ENCODE results near the gene ZFYVE21.

The ZFYVE21 gene

DNA sequence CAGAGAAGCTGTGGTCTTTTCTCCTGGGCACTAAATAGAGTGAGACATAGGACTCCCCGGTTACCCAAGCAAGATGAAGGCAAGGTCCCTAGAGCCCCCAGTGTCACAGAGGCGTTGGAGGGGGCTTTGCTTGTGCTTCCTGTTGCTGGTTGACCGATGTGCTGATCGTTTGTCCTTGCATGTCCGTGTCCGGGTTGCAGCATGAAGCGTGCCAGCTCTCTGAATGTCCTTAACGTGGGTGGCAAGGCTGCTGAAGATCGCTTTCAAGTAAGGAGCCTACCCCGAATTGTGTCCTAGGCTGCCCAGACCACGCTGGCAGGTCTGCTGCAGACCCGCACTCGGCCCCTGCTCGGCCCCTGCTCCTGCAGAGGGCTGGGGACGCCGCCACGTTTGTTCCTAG, 23.5 kb upstream of the ZFYVE21 start:
- peak; percentile 37 for DNase-seq (ENCODE audit: low spot score)
- TF ChIP-seq, protein P1, sequence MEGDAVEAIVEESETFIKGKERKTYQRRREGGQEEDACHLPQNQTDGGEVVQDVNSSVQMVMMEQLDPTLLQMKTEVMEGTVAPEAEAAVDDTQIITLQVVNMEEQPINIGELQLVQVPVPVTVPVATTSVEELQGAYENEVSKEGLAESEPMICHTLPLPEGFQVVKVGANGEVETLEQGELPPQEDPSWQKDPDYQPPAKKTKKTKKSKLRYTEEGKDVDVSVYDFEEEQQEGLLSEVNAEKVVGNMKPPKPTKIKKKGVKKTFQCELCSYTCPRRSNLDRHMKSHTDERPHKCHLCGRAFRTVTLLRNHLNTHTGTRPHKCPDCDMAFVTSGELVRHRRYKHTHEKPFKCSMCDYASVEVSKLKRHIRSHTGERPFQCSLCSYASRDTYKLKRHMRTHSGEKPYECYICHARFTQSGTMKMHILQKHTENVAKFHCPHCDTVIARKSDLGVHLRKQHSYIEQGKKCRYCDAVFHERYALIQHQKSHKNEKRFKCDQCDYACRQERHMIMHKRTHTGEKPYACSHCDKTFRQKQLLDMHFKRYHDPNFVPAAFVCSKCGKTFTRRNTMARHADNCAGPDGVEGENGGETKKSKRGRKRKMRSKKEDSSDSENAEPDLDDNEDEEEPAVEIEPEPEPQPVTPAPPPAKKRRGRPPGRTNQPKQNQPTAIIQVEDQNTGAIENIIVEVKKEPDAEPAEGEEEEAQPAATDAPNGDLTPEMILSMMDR (IDR thresholded peaks at IDR 0.05; ENCODE audit: extremely low read depth, missing control alignments) = no peak

DNA sequence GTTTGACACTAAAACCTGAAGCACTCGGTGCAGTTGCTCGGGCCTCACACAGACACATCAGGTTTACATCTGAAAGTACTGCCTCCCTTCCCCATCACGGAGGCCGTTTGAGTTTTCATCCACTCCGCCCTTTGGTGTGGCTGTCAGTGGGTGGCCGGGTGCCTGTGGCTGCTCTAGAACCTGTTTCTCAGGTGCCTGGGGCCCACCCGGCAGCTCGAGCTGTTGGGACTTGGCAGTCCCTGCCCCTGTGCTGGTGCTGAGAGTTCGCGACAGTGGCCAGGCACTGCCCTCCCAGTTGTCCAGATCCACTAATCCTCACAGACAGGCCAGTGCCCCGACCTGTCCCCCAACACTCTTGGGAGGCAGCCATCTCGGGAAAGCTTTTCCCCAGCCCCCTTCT, 22.7 kb upstream of the ZFYVE21 start:
- peak; percentile 17 for DNase-seq (ENCODE audit: low spot score)

DNA sequence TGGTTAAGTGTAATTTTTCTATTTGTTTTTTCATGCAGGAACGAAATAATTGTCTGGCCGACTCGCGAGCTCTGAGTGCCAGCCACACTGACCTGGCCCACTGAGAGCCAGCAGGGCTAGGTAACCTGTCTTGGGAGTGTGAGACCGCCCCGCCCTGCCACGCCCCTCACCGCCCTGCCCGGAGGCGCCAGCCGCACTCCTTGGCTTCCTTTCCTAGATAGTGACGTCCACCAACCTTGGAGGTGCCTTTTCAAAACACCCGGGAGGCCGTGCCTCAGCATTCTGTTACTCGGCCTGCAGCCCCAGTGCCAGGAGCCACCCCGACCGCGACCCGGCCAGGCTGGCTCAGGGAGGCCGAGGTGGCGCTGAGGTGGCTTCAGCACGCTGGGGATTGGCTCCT, 22.1 kb upstream of the ZFYVE21 start:
- TF ChIP-seq, protein P1 (IDR thresholded peaks at IDR 0.05; ENCODE audit: extremely low read depth, missing control alignments) = no peak
- no peak for DNase-seq (ENCODE audit: low spot score)

More for the DNA sequence above, 22.7 kb upstream of the ZFYVE21 start:
- TF ChIP-seq, protein P1 (IDR thresholded peaks at IDR 0.05; ENCODE audit: extremely low read depth, missing control alignments) = no peak

DNA sequence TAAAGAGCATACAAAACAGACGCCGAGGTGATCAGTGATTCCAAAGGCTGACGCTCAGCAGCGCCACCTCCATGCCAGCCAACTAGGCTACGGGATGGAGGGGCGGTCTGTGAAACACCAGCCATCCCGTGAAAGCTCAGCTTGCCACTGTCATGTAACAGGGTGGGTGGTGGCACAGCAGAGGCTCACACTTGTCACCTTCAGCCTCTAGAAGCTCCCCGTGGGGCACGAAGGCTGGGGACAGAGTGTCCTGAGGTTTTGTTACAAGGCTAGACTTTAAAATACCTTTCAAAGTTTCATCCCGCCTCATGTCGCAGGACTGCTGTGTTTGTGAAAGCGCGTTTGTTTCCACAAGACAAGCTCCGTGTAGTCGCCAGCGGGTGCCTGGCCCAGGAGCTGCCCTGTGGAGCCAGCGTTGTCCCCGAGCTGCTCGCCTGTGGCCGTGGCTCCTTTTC, 21.0 kb upstream of the ZFYVE21 start:
- no peak for DNase-seq (ENCODE audit: low spot score)
- TF ChIP-seq, protein P1 (IDR thresholded peaks at IDR 0.05; ENCODE audit: extremely low read depth, missing control alignments) = no peak

- DNase-seq (ENCODE audit: low spot score) = no peak
- TF ChIP-seq, protein P1 (IDR thresholded peaks at IDR 0.05; ENCODE audit: extremely low read depth, missing control alignments) = no peak
These were observed 20.1 kb upstream of the ZFYVE21 start for GRCh38 chr14:103695296-103696069.

DNA sequence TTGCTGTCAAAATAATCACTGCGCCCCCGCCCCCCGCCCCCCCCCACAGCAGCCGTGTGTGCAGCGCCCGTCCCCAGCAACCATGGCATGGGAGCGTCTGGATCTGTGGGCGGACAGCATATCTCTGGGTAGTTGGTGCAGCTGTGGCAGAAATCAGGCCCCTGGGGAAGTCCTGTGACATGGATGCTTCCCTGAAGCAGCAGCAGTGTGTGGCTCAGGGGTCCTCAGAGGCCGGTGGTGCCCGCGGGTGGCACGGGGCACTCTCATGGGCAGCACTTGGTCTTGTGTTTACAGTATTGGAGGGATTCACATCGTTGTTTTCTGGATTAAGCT, 19.6 kb upstream of the ZFYVE21 start:
- DNase-seq (ENCODE audit: low spot score) = no peak
- TF ChIP-seq, protein P1 (IDR thresholded peaks at IDR 0.05; ENCODE audit: extremely low read depth, missing control alignments) = no peak

DNA sequence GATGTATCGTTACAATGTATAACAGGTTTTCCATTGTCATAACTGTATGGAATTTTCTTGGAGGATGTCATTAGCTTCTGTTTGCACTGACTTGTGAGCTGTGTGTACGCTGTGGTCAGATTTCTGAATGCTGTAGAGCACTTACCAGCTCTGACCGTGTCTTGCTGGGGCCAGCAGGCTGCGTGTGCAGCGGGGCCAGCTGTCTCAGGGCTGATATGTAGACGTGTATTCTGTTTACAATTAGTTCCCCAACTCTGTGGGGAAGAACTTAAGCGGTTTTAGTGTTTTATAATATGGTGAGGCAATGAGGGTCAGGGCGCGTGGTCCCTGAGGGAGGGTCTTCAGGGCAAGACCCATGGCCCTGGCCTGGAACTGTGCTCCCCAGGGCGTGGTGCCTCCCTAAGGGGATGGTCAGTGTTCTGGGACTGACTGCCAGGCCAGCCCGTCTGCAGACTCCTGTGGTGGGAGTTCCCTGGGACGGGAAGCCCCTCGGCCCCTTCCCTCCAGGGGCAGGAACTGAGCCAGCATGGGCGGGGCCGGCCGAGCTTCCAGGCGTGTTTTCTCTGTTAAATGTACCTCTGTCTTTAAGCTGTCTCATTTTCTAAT, 19.0 kb upstream of the ZFYVE21 start:
- TF ChIP-seq, protein P1 (IDR thresholded peaks at IDR 0.05; ENCODE audit: extremely low read depth, missing control alignments) = no peak
- no peak for DNase-seq (ENCODE audit: low spot score)

All from GM20000 (cell line).